COLO668 (cell line): ENCODE data around the gene ZSCAN9.

Source experiments
- DNase-seq: peaks from one replicate; lab custom pipeline; 2025; ENCODE audit not compliant: unreplicated experiment; lab: John Stamatoyannopoulos, UW

Gene ZSCAN9

DNA sequence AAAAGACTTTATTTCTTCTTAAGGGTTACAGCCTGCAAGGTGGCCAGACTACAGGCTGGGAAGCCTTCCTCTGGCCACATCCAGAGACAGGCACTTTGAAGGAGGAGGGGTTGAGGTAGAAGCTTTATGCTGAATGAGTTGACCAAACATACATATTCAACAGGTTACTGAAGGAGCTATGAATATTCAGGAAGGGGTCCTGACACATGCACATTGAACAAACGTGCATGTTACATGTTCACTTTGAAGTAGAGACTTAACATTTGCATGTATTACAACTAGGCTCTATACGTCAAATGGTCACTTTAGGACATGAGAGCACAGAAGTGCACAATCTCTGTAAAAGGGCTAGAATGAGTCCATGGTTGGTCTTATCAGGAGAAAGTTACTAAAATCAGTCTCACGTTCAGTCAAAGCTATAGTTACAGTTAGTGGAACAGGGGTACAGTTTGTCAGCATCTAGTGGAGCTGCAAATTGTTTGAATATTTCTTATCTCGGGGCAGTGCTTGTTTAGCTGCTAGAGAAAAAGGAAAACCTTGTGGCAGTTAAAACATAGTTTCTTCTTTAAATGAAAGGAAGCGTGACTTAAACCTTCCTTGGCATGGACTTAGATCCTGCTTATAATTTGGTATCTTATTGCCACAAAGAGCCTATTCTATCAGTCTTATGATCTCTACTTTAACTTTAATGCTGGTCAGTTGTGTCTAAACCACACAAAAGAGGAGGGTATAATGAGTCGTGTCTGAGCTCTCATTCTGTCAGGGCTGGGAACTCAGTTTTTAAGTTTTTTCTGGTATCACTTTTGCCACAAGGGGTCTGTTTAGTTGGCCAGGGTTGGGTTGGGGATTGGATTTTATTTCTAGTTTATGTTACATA is 4.6 kb upstream of the ZSCAN9 start:
- DNase-seq, result no peak

DNA sequence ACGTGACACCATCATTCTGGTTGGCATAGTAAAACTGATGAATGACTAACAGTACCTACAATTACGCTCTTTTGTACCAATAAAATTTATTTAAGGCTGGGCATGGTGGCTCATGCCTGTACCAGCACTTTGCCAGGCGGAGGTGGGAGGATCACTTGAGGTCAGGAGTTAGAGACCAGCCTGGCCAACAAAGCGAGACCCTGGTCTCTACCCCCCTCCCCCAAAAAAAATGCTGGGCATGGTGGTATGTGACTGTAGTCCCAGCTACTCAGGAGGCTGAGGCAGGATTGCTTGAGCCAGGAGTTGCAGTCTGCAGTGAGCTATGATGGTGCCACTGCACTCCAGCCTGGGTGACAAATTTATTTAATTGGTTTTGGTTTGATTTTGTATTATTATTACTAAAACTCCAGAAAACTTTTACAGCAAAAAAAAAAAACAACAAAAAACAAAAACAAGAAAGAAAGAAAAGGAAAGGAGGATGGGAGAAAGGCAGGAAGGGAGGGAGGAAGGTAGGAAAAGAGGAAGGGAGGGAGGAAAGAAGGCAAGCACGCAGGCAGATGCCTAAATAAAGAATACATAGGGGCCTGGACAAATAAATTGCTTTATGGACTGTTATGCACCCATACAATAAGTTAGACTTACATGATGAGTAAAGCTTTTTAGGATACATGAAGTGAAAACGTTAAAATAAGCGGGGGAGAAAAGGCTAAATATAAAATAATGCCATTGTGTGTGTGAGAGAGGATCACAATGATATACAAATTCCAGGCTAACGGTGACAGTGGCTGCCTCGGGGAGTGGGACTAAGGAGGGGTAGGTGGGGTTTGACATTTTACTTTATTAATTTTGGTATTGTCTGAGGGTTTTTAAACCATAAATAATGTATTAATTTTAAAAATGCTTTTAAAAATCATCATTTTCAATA is 682 bp upstream of the ZSCAN9 start:
- no peak for DNase-seq

DNA sequence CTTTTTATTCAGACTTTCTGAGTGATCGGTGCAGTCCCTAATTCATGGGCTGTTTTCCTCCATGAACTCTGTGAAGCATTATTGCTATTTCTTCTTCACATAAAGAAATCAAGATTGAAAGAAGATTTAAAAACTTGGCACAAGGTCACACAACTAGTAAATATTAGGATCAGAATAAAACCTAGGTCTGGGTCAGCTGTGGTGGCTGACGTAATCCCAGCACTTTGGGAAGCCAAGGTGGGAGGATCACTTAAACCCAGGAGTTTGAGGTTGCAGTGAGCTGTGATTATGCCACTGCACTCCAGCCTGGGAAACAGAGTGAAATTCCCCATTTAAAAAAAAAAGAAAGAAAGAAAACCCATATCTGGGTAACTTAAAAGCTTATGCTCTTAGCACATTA is 1.4 kb downstream of the ZSCAN9 start:
- DNase-seq, result no peak

DNA sequence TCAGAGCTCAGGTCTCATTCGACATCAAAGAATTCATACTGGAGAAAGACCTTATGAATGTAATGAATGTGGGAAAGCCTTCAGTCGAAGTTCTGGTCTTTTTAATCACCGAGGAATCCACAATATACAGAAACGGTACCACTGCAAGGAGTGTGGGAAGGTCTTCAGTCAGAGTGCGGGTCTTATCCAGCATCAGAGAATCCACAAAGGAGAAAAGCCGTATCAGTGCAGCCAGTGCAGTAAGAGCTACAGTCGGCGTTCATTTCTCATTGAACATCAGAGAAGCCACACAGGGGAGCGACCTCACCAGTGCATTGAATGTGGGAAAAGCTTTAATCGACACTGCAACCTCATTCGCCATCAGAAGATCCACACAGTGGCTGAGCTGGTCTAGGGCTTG is 7.7 kb downstream of the ZSCAN9 start:
- no peak for DNase-seq

DNA sequence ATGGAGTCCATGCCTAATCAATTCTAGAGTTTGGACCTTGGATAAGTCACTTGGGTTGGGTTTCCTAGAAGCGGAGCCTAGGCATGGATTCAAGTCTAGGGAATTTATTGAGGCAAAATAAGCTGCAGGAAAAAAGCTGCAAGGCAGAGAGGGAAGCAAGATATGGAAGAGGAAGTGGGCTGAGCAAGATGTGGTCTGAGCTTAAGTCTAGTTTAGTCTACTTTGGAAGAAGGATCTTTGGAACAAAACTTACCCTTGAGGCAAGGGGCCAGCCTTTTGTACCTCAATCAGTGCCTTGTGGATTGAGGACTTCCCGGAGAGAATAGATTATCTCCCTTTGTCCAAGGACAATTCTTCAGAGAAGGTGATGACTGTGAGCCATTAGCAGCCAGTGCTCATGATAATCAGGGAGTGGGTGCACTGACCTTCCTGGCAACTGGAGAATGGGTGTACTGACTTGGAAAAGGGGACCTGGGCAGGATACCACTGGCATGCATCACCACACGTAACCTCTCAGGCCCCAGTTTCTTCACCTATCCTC is 10.9 kb downstream of the ZSCAN9 start:
- DNase-seq, result no peak

DNA sequence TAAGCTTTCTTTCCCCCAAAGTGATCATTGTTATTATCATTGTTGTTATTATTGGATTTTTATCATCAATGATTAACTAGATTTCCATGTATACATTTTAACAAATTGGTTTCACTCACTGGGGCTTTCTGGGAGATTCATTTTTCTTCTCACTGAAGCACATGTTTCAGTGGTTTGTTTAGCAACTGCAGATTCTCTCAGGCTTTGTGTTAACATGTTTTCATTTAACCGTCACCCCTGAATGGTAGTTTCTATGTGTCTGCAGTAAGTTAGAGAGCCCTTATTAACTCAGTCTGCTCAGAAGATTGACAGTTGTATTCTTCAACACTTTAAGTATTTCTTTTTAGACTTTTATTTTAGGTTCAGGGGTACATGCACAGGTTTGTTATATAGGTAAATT is 14.6 kb downstream of the ZSCAN9 start:
- no peak for DNase-seq

DNA sequence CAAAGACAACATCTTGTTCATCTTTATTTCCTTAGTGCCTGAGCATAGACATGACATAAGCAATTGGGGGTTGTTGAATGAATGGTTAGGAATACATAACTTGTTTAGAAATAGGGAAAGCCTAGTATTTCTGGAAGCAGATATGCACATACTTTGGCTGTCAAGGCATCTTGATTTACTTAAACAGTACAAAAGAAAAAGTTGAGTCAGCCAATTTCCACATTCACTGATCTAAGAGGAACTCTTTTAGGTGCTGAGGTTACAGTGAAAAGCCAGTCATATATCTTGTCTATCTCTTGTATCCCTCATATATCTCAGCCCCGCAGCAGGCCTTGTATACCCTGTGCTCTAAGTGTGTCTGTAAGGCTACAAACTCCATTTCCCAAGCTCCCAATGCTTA is 15.4 kb downstream of the ZSCAN9 start:
- DNase-seq, result no peak

DNA sequence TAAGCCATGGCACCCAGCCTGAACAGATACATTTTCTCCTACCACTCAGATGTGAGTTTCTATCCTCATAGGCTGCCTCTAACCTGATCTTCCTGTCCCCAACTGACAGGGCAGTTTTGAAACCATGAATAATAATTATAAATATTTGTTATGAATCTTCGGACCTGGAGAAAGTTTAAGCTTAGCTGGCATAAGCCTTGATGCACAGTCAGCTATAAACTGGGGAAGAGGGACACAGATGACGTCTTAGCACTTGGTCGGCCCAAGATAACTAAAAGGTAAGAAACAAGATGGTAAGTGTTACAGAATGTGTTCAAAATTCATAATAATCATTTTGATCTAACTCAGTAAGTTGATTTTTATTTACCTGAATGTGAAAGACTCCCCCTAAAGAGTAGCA is 18.9 kb downstream of the ZSCAN9 start:
- no peak for DNase-seq

DNA sequence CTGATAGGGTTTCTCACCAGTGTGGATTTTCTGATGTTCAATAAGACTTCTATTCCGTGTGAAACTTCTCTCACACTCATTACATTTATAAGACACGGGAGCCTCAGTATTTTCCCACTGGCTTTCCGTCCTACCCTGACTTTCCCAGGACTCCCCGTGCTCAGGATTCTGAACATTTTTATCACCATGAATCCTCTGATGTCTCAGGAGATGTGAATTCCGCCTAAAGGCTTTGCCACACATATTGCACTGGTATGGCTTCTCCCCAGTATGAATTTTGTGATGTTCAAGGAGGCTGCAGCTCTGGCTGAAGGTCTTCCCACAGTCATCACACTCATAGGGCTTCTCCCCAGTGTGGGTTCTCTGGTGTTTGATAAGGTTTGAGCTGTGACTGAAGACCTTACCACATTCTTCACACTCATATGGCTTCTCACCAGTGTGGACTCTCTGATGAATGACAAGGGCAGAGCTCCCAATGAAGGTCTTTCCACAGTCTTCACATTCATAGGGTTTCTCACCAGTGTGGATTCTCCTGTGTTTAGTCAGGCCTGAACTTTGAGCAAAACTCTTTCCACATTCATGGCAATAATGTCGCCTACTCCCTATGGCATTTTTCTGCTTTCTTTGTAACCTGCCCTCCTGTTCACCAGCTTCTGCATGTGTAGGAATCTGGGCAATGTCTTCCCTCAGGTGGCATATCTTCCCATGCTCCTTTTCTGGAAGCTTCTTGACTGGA is 20.3 kb downstream of the ZSCAN9 start:
- no peak for DNase-seq

DNA sequence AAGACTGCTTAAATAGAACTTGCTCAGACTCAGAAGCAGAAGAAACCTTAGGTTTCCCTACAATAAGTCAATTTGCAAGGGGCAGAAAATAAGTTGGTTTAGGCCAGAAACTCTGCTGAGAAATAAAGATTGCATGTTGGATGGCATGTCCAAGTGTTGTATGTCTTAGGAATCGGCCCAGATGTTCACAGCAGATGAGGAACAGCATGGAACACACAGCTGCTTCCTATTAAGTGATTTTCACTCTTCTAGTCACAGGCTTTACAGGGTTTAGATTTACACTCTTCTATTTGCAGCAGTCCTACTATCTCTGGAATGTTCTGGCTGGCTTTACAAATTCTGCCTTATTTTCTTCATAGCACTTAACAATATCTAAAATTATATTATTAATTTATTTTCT is 23.8 kb downstream of the ZSCAN9 start:
- no peak for DNase-seq

DNA sequence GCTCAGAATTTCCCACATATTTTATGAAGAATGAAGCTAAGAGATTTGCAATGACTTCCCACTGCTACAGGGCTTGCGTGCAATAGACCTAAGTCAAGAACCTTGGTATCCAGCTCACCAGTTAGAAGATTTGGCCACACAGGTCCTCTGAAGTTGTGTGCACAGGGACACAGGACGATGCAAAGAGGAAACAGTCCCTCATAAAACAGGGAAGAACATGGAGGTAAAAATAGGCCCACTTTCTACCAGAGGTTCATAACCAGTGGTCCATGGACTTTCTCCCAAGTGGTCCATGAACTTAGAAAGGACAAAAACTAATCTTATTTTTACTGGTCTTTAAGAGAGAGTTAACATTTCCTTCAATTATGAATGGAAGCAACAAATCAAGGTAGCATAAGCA is 25.7 kb downstream of the ZSCAN9 start:
- no peak for DNase-seq

DNA sequence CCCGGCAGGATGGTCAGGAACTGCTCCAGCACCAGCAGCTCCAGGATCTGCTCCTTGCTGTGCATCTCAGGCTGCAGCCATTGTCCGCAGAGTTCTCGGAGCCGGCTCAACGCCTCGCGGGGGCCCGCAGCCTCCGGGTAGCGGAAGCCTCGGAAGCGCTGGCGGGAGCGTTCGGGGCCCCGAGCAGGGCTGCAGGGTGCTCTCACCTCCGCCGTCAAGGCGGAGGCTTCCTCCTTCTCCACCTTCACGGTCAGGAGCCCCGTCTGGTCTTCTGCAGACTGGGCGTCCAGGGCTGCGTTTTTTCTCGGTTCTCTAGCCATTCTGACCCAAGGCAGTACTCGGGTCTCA is 26.6 kb downstream of the ZSCAN9 start:
- peak; percentile 28 for DNase-seq

DNA sequence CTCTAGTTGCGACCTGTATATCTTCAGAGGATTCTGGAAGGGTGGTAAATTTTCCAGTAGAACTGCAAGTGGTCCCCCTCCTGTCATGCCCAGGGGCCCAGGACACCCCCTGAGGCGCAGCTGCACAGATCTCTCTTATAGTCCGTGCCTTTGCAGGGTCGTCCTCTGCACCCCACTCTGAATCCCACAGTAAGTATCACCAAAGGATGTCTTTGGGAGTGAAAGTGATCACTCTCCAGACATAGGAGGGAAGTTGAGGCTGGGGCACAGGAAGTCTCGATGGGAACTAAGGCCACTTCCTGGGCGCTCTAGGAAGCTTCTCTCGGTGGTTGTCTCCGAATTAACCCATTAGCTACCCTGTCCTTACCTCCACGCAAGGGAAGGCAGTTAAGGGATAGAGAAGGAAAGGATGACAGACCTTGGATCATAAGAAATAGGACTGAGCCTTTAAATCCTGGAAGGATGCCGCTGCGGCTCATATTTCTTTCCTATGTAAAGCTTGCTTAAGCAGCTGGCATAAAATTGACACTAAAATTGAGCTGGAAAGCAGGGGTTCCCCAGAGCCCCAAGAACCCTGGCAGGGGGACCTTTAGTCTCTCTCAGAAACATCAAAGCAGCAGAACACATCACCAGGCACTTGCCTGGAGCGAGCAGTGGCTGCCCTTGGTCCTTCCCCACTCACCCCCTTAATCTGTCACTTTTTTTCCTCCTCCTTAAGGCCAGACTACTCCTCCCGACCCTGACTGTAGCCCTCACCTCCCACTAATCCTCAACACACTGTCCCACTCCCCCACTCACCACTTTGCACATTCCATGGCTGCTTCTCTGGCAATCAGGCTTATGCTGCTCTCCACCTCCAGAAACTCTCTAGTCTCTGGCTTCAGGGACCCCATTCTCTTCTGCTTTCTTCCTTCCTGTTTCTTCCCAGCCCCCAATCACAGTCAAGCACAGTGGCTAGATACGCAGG is 27.2 kb downstream of the ZSCAN9 start, which contains the start of gene ZKSCAN4:
ZKSCAN4 (minus strand) TSS at position 261 of the 967 bp plus-strand sequence. CDS start 289 bp downstream, outside the sequence.
- peak; percentile 84 for DNase-seq

DNA sequence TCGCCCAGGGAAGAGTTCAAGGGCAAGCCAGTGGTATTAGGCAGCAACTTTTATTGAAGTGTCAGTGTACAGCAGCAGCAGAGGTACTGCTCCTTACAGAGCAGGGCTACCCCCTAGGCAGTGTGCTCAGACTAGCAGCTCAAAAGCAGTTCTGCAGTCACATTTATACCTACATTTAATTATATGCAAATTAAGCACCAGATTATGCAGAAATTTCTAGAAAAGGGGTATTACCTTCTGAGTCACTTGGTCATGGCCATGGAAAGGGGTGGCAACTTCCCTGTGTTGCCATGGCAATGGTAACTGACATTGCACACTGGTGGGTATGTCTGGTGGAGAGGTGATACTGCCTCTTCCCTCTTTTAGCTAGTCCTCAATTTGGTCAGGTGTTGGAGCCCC is 29.0 kb downstream of the ZSCAN9 start:
- DNase-seq, result no peak

DNA sequence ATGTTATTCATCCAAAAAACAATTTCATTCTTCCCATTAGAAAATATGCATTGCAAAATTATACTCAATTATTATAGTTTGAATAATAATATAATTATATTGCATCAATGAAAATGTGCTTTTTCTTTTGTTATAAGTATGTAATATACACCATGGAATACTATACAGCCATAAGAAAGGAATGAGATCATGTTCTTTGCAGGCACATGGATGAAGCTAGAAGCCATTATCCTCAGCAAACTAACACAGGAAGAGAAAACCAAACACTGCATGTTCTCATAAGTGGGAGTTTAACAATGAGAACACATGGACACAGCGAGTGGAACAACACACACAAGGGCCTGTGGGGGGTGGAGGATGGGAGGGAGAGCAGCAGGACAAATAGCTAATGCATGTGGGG is 32.0 kb downstream of the ZSCAN9 start:
- DNase-seq, result no peak

DNA sequence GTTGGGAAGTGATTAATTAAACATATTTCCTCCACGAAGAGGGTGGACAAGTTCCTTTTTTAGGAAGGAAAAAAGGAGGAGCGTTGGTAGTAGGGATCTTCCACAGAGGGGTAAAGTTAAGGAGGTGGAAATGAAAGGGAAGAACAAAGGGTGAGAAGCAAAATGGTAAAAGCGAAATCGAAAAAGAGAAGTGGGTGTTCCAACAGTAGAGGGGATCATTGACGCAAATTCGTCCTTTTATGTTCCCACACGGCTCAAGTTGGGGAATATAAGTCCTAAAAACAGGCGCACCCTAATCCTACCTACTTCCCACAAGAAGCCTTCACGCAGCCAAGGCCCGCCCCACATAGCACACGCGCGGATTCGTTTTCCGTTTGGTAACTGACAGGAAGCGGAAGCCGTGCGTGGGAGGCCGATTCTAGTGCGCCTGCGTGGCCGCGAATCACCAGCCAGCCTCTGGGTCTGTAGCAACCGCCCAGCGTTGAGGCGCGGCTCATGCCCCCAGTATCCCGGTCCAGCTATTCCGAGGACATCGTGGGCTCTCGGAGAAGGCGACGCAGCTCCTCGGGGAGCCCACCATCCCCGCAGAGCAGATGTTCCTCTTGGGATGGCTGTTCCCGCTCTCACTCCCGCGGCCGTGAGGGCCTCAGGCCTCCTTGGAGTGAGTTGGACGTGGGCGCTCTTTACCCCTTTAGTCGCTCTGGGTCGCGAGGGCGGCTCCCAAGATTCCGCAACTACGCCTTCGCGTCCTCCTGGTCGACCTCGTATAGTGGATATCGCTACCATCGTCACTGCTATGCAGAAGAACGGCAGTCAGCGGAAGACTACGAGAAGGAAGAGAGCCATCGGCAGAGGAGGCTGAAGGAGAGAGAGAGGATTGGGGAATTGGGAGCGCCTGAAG is 34.1 kb downstream of the ZSCAN9 start, which contains the start of gene NKAPL:
NKAPL (plus strand) TSS at position 421 of the 901 bp plus-strand sequence; CDS start at position 496, 75 bp downstream.
- DNase-seq, result no peak

DNA sequence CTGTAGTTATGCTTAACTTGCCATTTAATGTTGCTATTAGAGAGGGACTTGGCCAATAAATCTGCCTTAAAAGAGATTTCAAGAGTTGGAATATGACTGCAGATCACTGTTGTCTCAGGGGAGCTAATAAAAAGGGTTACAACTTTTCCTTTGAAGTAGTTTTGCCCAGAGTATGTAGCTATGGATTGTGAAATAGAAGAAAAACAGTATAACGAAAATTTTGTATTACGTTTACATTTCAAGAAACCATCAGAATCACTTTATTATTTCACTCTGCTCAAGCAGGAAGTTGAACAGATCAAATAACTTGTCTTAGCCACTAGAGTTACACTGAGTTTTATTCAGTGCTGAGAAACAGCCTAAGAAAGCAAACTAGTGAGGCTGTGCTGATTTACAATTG is 38.8 kb downstream of the ZSCAN9 start:
- no peak for DNase-seq

DNA sequence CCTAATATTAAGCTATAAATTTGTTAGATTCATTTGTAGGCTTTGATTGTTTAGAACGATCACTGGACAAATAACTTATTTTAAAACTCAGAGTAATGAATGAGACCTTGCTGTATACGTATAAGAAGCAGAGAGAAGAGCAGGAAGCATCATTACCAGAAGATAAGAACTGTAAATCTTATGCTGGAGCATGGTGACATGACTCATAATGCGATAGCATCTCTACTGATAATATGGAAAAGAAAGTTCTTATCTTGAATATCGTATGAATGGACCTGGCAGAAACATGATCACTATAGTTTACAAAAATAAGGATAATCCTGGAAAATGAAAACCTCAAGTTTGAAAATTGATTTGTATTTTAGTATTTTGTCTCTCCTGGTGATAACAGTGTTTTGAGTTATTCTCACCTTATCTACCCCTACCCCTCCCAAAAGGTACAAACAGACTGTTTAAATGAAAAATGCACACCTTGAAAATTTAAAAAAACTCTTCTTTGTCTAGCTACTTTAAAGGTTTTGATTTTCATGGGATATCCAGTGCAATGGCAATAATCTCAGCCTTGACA is 39.8 kb downstream of the ZSCAN9 start:
- no peak for DNase-seq
